Skeletal muscle satellite cell (primary cell): ENCODE results near the gene AMDHD2.
A peak's percentile ranks its signal among the peaks of the same experiment; 100 is the strongest.
"Not testable (repeated sequence)": the region's sequence is repeated elsewhere in the genome, so short reads cannot be mapped to it uniquely, and the experiment has no call there.

Experiments used
- H3K27me3 ChIP-seq: 2 replicates; pipeline ENCODE4 v1.7.0; 2013; ENCODE audit warnings: low read length; ENCODE audit not compliant: control insufficient read depth, insufficient read depth
- H3K36me3 ChIP-seq: 2 replicates; pipeline ENCODE4 v1.7.0; 2013; ENCODE audit warnings: mild to moderate bottlenecking, control low read depth, low read length; ENCODE audit not compliant: insufficient read depth
- H3K4me1 ChIP-seq: 2 replicates; pipeline ENCODE4 v1.7.0; 2013; ENCODE audit warnings: low read length; ENCODE audit not compliant: control insufficient read depth, insufficient read depth
- H3K4me2 ChIP-seq: 2 replicates; pipeline ENCODE4 v1.7.0; 2013; ENCODE audit warnings: mild to moderate bottlenecking, low read length
- H3K4me3 ChIP-seq: 2 replicates; pipeline ENCODE4 v1.7.0; 2013; ENCODE audit warnings: low read length
- H3K9ac ChIP-seq: 2 replicates; pipeline ENCODE4 v1.7.0; 2013; ENCODE audit warnings: mild to moderate bottlenecking, low read depth, low read length, moderate library complexity
- H3K9me3 ChIP-seq: replicated peaks from 2 replicates; pipeline ENCODE4 v1.7.0; 2013; ENCODE audit warnings: mild to moderate bottlenecking, control low read depth, low read length

The AMDHD2 gene

GRCh38 chr16:2533142-2533755 lies 13.1 kb downstream of the AMDHD2 start:
- H3K4me1 ChIP-seq: peaks cover 39% of the 10 kb centered on the region
- peak overlapping the region; percentile 89 for H3K4me2 ChIP-seq
- H3K9ac ChIP-seq: peak overlapping the region; percentile 68
- not testable (repeated sequence) for H3K27me3 ChIP-seq, H3K9me3 ChIP-seq
- H3K36me3 ChIP-seq: peaks cover 25% of the 10 kb centered on the region
- peak overlapping the region; percentile 71 for H3K4me3 ChIP-seq

DNA sequence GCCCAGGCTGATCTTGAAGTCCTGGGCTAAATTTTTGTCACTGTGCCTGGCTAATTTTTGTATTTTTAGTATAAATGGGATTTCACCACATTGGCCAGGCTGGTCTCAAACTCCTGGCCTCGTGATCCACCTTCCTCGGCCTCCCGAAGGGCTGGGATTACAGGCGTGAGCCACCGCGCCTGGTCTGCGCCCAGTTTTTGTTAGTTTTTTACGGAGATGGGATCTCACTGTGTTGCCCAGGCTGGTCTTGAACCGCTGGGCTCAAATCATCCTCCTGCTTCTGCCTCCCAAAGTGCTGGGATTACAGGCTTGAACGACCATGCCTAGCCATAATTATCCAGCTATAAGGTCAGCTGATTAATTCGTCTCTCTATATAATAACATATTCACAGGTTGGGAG lies 13.7 kb downstream of the AMDHD2 start:
- no peak overlapping the region for H3K4me2 ChIP-seq
- H3K27me3 ChIP-seq: no peaks in the 10 kb centered on the region
- H3K4me3 ChIP-seq: no peak overlapping the region
- H3K9me3 ChIP-seq: no peaks in the 10 kb centered on the region
- peaks cover 39% of the 10 kb centered on the region for H3K4me1 ChIP-seq
- H3K36me3 ChIP-seq: peaks cover 19% of the 10 kb centered on the region
- no peak overlapping the region for H3K9ac ChIP-seq

DNA sequence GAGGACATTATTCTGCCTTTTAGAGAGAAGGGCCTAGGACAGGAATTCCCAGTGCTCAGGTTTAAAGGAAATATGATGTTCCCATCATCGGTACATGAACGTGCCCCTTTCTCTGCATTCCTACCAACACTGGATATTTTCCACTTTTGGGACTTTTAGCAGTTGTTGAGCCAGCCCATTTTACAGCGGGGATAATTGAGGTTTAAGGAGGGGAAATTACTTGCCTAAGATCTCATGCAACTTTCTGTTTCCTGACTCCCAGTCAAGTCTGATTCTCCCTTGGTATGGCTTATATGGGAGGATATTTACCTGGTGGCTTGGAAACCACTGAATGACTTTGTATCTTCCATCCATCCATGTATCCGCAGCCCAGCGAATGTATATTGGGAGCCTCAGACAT lies 14.2 kb downstream of the AMDHD2 start:
- H3K9me3 ChIP-seq, H3K9ac ChIP-seq, H3K27me3 ChIP-seq, H3K4me3 ChIP-seq, H3K4me2 ChIP-seq: not testable (repeated sequence)
- Histone ChIP-seq H3K36me3 (peaks cover 15% of the 10 kb centered on the region), H3K4me1 (peaks cover 42% of the 10 kb centered on the region)

- H3K36me3 ChIP-seq: peaks cover 4% of the 10 kb centered on the region
- H3K27me3 ChIP-seq: no peaks in the 10 kb centered on the region
- H3K4me2 ChIP-seq: no peak overlapping the region
- peak overlapping the region; percentile 31 for H3K9ac ChIP-seq
- H3K4me3 ChIP-seq: no peak overlapping the region
- peaks cover 52% of the 10 kb centered on the region for H3K4me1 ChIP-seq
- H3K9me3 ChIP-seq: no peaks in the 10 kb centered on the region
Observed at GRCh38 chr16:2535625-2536013, 15.4 kb downstream of the AMDHD2 start.

DNA sequence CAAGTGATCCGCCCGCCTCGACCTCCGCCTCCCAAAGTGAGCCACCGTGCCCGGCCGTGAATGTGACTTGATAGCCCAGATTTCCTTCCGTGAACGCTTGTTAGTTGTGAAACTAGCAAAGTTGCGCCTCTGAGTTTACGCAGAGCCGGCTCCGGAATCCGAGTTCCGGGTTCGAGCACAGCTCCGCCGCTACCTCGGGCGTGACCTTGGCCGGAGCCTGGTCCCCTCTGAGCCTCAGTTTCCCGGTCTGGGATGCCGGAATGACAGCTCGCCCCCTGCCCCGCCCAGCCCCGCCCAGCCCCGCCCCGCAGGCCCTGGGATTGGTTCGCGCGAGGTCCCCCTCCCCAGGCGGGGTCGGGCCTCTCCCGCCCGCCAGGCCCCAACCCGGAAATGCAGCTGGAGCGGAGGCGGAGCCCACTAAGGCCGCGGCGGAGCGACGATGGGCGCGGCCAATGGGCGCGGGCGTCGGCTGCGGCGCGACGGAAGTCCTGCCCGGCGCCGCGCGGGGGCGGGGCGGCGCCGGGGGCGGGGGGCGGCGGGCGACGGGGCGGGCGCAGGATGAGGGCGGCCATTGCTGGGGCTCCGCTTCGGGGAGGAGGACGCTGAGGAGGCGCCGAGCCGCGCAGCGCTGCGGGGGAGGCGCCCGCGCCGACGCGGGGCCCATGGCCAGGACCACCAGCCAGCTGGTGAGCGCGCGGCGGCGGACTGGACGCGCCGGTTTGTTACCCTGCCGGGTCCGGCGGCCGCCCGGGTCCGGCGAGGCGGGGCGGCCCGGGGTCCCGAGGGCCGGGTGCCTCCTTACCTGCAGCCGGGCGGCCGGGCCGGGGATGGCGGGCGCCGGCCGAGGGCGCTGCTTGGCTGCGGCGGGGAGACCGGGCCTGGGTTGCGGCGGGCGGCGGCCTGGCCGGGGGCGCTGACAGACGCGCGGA lies 17.5 kb downstream of the AMDHD2 start, which contains the start of gene PDPK1:
Gene PDPK1, plus strand, starts transcription at position 571 of the 929 bp plus-strand sequence. Its CDS starts 92 bp downstream, at position 663.
- Histone ChIP-seq H3K4me1 (peaks cover 42% of the 10 kb centered on the region), H3K27me3 (no peaks in the 10 kb centered on the region), H3K9ac (peak within 1 kb of the TSS; percentile 89), H3K4me3 (peak within 1 kb of the TSS; percentile 95), H3K36me3 (peaks cover 2% of the 10 kb centered on the region), H3K4me2 (peak within 1 kb of the TSS; percentile 98), H3K9me3 (no peaks in the 10 kb centered on the region)

GRCh38 chr16:2539192-2539844 lies 19.1 kb downstream of the AMDHD2 start:
- peak overlapping the region; percentile 16 for H3K9ac ChIP-seq
- H3K4me2 ChIP-seq: peak overlapping the region; percentile 82
- H3K4me3 ChIP-seq: peak overlapping the region; percentile 20
- not testable (repeated sequence) for H3K27me3 ChIP-seq, H3K9me3 ChIP-seq, H3K36me3 ChIP-seq
- H3K4me1 ChIP-seq: peaks cover 38% of the 10 kb centered on the region

GRCh38 chr16:2539845-2540458 lies 19.8 kb downstream of the AMDHD2 start:
- not testable (repeated sequence) for H3K36me3 ChIP-seq
- peaks cover 38% of the 10 kb centered on the region for H3K4me1 ChIP-seq

DNA sequence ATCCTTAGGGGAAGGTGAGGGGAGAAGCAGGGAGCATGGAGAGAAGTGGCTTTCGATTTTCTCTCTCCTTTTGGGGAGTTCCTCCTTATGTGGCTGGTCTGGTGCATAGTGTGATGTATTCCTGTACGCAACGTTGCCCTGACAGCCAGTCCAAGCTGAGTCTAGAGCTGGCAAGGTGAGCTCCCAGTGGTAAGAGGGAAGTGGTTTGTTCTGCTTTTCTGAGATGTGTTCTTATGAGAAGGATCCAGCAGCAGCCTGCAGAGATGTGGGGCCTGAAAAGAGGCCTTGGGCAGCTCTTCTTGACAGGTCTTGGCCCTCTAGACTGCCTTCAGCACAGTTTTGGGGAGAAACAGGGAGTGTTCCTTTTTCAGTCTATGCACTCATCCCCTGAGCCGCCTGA lies 20.7 kb downstream of the AMDHD2 start:
- H3K9me3 ChIP-seq, H3K9ac ChIP-seq, H3K27me3 ChIP-seq, H3K36me3 ChIP-seq, H3K4me2 ChIP-seq, H3K4me3 ChIP-seq: not testable (repeated sequence)
- H3K4me1 ChIP-seq: peaks cover 32% of the 10 kb centered on the region

More at GRCh38 chr16:2539845-2540458, 19.8 kb downstream of the AMDHD2 start:
- H3K27me3 ChIP-seq, H3K9me3 ChIP-seq, H3K9ac ChIP-seq: not testable (repeated sequence)
- peak overlapping the region; percentile 20 for H3K4me3 ChIP-seq
- peak overlapping the region; percentile 82 for H3K4me2 ChIP-seq

- H3K4me3 ChIP-seq: not testable (repeated sequence)
Observed at GRCh38 chr16:2541409-2541808, 21.2 kb downstream of the AMDHD2 start.

DNA sequence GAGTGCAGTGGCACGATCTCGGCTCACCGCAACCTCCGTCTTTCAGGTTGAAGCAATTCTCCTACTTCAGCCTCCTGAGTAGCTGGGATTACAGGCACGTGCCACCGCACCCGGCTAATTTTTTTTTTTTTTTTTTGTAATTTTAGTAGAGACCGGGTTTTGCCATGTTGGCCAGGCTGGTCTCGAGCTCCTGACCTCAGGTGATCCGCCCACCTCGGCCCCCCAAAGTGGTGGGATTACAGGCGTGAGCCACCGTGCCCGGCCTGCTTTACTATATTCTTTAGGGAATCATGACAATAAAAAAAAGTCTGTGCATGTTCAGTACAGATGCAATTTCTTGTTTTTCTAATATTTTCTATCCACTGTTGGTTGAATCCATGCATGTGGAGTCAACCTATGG lies 23.6 kb downstream of the AMDHD2 start:
- H3K4me3 ChIP-seq, H3K36me3 ChIP-seq, H3K4me2 ChIP-seq, H3K9ac ChIP-seq, H3K9me3 ChIP-seq, H3K27me3 ChIP-seq: not testable (repeated sequence)
- peaks cover 17% of the 10 kb centered on the region for H3K4me1 ChIP-seq

More at GRCh38 chr16:2541409-2541808, 21.2 kb downstream of the AMDHD2 start:
- H3K4me1 ChIP-seq: peaks cover 27% of the 10 kb centered on the region
- H3K9me3 ChIP-seq, H3K27me3 ChIP-seq, H3K36me3 ChIP-seq, H3K9ac ChIP-seq, H3K4me2 ChIP-seq: not testable (repeated sequence)

- H3K4me3 ChIP-seq, H3K4me2 ChIP-seq, H3K36me3 ChIP-seq, H3K9ac ChIP-seq, H3K27me3 ChIP-seq, H3K9me3 ChIP-seq, H3K4me1 ChIP-seq: not testable (repeated sequence)
Observed at GRCh38 chr16:2550283-2550878, 30.2 kb downstream of the AMDHD2 start.
